ENCODE results near the gene SHANK1. TPM values are rescaled to one million over a fixed set of nuclear protein-coding genes. Genes with fewer than 3 reads are reported as not detected.

The SHANK1 gene
- total RNA-seq, 6 experiments from 2014 or later = 0.07 to 0.62 (median 0.25) TPM; not detected in 2

GRCh38 chr19:50658441-50659317 is 60.9 kb downstream of the SHANK1 start:
- ATAC-seq (peak; percentile 29 to 75 (median 50)), DNase-seq (peak in 1 of 3 donors; percentile 60)
- TF ChIP-seq CTCF (IDR thresholded peaks at IDR 0.05) (no peak), POLR2A (IDR thresholded peaks at IDR 0.05) (peak; percentile 14)
- H3K9me3 ChIP-seq = no peaks in the 10 kb centered on the region
- peaks cover 0 to 8% (median 0%) of the 10 kb centered on the region in 4 donors for H3K4me1 ChIP-seq
- peak overlapping the region in 1 of 3 donors; percentile 16 for H3K4me3 ChIP-seq
- intact Hi-C loops (cut with DNase I) = no loop called here
- H3K27ac ChIP-seq = no peak overlapping the region
- H3K27me3 ChIP-seq = peaks cover 0 to 11% of the 10 kb centered on the region in 2 donors
- H3K36me3 ChIP-seq = no peaks in the 10 kb centered on the region
- WGBS (ENCODE audit: insufficient coverage, low coverage, low lambda C conversion rate, missing lambda C conversion rate) = 5% methylated on average over 33 of the region's 67 CpGs

- H3K27me3 ChIP-seq = peaks cover 0 to 11% of the 10 kb centered on the region in 2 donors
- peak in 2 of 3 donors; percentile 53 to 79 for DNase-seq
- no peak overlapping the region for H3K4me3 ChIP-seq
- 5% methylated on average over 32 of the region's 38 CpGs for WGBS (ENCODE audit: insufficient coverage, low coverage, low lambda C conversion rate, missing lambda C conversion rate)
- H3K4me1 ChIP-seq = peaks cover 0 to 8% (median 0%) of the 10 kb centered on the region in 4 donors
- H3K27ac ChIP-seq = no peak overlapping the region
- H3K9me3 ChIP-seq = no peaks in the 10 kb centered on the region
- intact Hi-C loops (cut with DNase I) = no loop called here
- no peak for TF ChIP-seq CTCF (IDR thresholded peaks at IDR 0.05)
- no peak for TF ChIP-seq POLR2A (IDR thresholded peaks at IDR 0.05)
- peak; percentile 75 to 94 (median 80) for ATAC-seq
- no peaks in the 10 kb centered on the region for H3K36me3 ChIP-seq
Observed at GRCh38 chr19:50657712-50658440, 61.7 kb downstream of the SHANK1 start.

DNA sequence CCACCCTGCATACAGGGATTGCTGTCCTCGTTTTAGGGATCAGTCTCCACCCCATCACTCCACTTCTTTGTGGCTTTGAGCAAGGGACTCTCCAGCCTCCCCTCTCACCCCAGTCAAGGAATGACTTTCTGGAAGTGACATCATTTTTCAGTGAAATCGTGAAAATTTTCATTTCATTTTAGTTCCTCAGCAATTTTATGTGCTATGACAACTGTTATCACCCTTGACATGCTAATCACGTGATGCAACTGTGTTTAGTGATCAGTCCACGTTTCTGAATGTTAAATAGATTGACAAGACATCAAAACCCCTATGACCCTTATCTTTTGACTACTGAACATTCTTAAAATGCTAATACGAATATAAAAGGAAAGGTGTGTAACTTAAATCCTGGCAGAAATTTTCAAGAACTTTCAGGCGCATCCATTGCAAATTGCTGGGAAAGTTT is 62.4 kb downstream of the SHANK1 start:
- H3K36me3 ChIP-seq = no peaks in the 10 kb centered on the region
- intact Hi-C loops (cut with DNase I) = no loop called here
- no peak overlapping the region for H3K4me3 ChIP-seq
- no peak for DNase-seq
- TF ChIP-seq CTCF (IDR thresholded peaks at IDR 0.05) (no peak), POLR2A (IDR thresholded peaks at IDR 0.05) (no peak)
- peaks cover 0 to 8% (median 0%) of the 10 kb centered on the region in 4 donors for H3K4me1 ChIP-seq
- WGBS (ENCODE audit: insufficient coverage, low coverage, low lambda C conversion rate, missing lambda C conversion rate) = 48% methylated on average over 6 of the region's 6 CpGs
- no peak overlapping the region for H3K27ac ChIP-seq
- no peaks in the 10 kb centered on the region for H3K9me3 ChIP-seq
- ATAC-seq = no peak
- peaks cover 0 to 11% of the 10 kb centered on the region in 2 donors for H3K27me3 ChIP-seq

GRCh38 chr19:50654882-50655281 is 64.7 kb downstream of the SHANK1 start:
- peaks cover 0 to 11% of the 10 kb centered on the region in 2 donors for H3K27me3 ChIP-seq
- H3K27ac ChIP-seq = no peak overlapping the region
- no peak overlapping the region for H3K4me3 ChIP-seq
- H3K9me3 ChIP-seq = no peaks in the 10 kb centered on the region
- TF ChIP-seq CTCF (IDR thresholded peaks at IDR 0.05) (no peak), POLR2A (IDR thresholded peaks at IDR 0.05) (no peak)
- H3K4me1 ChIP-seq = peaks cover 0 to 8% (median 0%) of the 10 kb centered on the region in 4 donors
- intact Hi-C loops (cut with DNase I) = no loop called here
- H3K36me3 ChIP-seq = no peaks in the 10 kb centered on the region
- DNase-seq = no peak
- ATAC-seq = no peak
